Activated T-cell treated with anti-CD3 and anti-CD28 coated beads, Interleukin-2, amount 50 U/mL, for 4 hours (primary cell): ENCODE results near the gene TOP3A. TPM values are rescaled to one million over a fixed set of nuclear protein-coding genes. Genes with fewer than 3 reads are reported as not detected.
"Not testable (repeated sequence)": the region's sequence is repeated elsewhere in the genome, so short reads cannot be mapped to it uniquely, and the experiment has no call there.

Source experiments
- ATAC-seq, 2 donors: fragments of 200-7000 bp; cut with Tn5 transposase; one replicate each; pipeline ENCODE4 v1.10.0; 2021
- DNase-seq: peaks from one replicate; pipeline ENCODE4 v3.0.0-alpha.2; 2020
- H3K27me3 Mint-ChIP-seq: one replicate; pipeline ENCODE4 v1.8.0; 2021; ENCODE audit warnings: low read depth, mixed read lengths
- H3K36me3 Mint-ChIP-seq: one replicate; pipeline ENCODE4 v1.8.0; 2022; ENCODE audit warnings: mixed read lengths; ENCODE audit not compliant: insufficient read depth
- H3K4me1 Mint-ChIP-seq: one replicate; pipeline ENCODE4 v1.8.0; 2021; ENCODE audit warnings: low read depth, mixed read lengths
- H3K4me3 Mint-ChIP-seq: one replicate; pipeline ENCODE4 v1.8.0; 2021; ENCODE audit warnings: mild to moderate bottlenecking, moderate library complexity, mixed read lengths
- H3K9me3 Mint-ChIP-seq: one replicate; pipeline ENCODE4 v1.8.0; 2021; ENCODE audit warnings: mixed read lengths
- total RNA-seq, 3 donors: library from RNA; stranded (reverse); gene quantifications; one replicate each; pipeline ENCODE4 v1.2.1, GENCODE V29; 2021

The TOP3A gene
- total RNA-seq, 3 donors from 2014 or later: 76.2 to 82.7 (median 76.4) TPM

- H3K36me3 Mint-ChIP-seq: peaks cover 25% of the 10 kb centered on the region
- DNase-seq (no peak), ATAC-seq (no peak)
- H3K4me1 Mint-ChIP-seq: peaks cover 80% of the 10 kb centered on the region
- no peaks in the 10 kb centered on the region for H3K9me3 Mint-ChIP-seq
- H3K4me3 Mint-ChIP-seq: peak overlapping the region; percentile 94
- H3K27me3 Mint-ChIP-seq: no peaks in the 10 kb centered on the region
These were observed 1.2 kb upstream of the TOP3A start for GRCh38 chr17:18315961-18316360.

- Mint-ChIP-seq H3K9me3 (no peaks in the 10 kb centered on the region), H3K36me3 (peaks cover 25% of the 10 kb centered on the region), H3K27me3 (no peaks in the 10 kb centered on the region), H3K4me3 (peak overlapping the region; percentile 94), H3K4me1 (peaks cover 78% of the 10 kb centered on the region)
- peak in 1 of 2 donors; percentile 3 for ATAC-seq
- no peak for DNase-seq
These were observed 748 bp upstream of the TOP3A start for GRCh38 chr17:18315562-18315922.

- DNase-seq (peak; percentile 11), ATAC-seq (peak in 1 of 2 donors; percentile 9)
- H3K4me1 Mint-ChIP-seq: peaks cover 69% of the 10 kb centered on the region
- H3K9me3 Mint-ChIP-seq: no peaks in the 10 kb centered on the region
- no peaks in the 10 kb centered on the region for H3K27me3 Mint-ChIP-seq
- H3K36me3 Mint-ChIP-seq: peaks cover 25% of the 10 kb centered on the region
- H3K4me3 Mint-ChIP-seq: peak overlapping the region; percentile 94
These were observed 599 bp downstream of the TOP3A start for GRCh38 chr17:18314059-18314730.

GRCh38 chr17:18309202-18309601, 5.6 kb downstream of the TOP3A start:
- no peak for ATAC-seq
- no peaks in the 10 kb centered on the region for H3K27me3 Mint-ChIP-seq
- H3K4me1 Mint-ChIP-seq: peaks cover 29% of the 10 kb centered on the region
- no peak overlapping the region for H3K4me3 Mint-ChIP-seq
- H3K36me3 Mint-ChIP-seq: peaks cover 21% of the 10 kb centered on the region
- no peaks in the 10 kb centered on the region for H3K9me3 Mint-ChIP-seq
- no peak for DNase-seq

- H3K4me1 Mint-ChIP-seq, ATAC-seq, H3K4me3 Mint-ChIP-seq: not testable (repeated sequence)
These were observed 11.6 kb downstream of the TOP3A start for GRCh38 chr17:18303206-18303605.

GRCh38 chr17:18300725-18301480, 13.9 kb downstream of the TOP3A start:
- Mint-ChIP-seq H3K9me3 (no peaks in the 10 kb centered on the region), H3K36me3 (peaks cover 32% of the 10 kb centered on the region), H3K27me3 (no peaks in the 10 kb centered on the region), H3K4me3 (no peak overlapping the region), H3K4me1 (no peaks in the 10 kb centered on the region)
- DNase-seq (no peak), ATAC-seq (no peak)

More at GRCh38 chr17:18303206-18303605, 11.6 kb downstream of the TOP3A start:
- H3K27me3 Mint-ChIP-seq, DNase-seq, H3K9me3 Mint-ChIP-seq: not testable (repeated sequence)
- peaks cover 30% of the 10 kb centered on the region for H3K36me3 Mint-ChIP-seq

GRCh38 chr17:18298061-18298460, 16.7 kb downstream of the TOP3A start:
- H3K4me3 Mint-ChIP-seq, H3K9me3 Mint-ChIP-seq, H3K27me3 Mint-ChIP-seq, DNase-seq, ATAC-seq, H3K4me1 Mint-ChIP-seq: not testable (repeated sequence)
- H3K36me3 Mint-ChIP-seq: peaks cover 28% of the 10 kb centered on the region

GRCh38 chr17:18291718-18292540, 22.9 kb downstream of the TOP3A start:
- no peaks in the 10 kb centered on the region for H3K9me3 Mint-ChIP-seq
- peaks cover 32% of the 10 kb centered on the region for H3K36me3 Mint-ChIP-seq
- ATAC-seq: no peak
- no peaks in the 10 kb centered on the region for H3K27me3 Mint-ChIP-seq
- H3K4me3 Mint-ChIP-seq: no peak overlapping the region
- DNase-seq: no peak
- H3K4me1 Mint-ChIP-seq: no peaks in the 10 kb centered on the region

GRCh38 chr17:18285296-18285695, 29.5 kb downstream of the TOP3A start:
- Mint-ChIP-seq H3K27me3 (no peaks in the 10 kb centered on the region), H3K36me3 (peaks cover 45% of the 10 kb centered on the region), H3K4me1 (no peaks in the 10 kb centered on the region), H3K9me3 (no peaks in the 10 kb centered on the region), H3K4me3 (no peak overlapping the region)
- ATAC-seq (no peak), DNase-seq (no peak)

- Mint-ChIP-seq H3K9me3 (no peaks in the 10 kb centered on the region), H3K27me3 (no peaks in the 10 kb centered on the region), H3K36me3 (peaks cover 37% of the 10 kb centered on the region), H3K4me3 (no peak overlapping the region), H3K4me1 (no peaks in the 10 kb centered on the region)
- no peak for DNase-seq
- ATAC-seq: no peak
These were observed 33.0 kb downstream of the TOP3A start for GRCh38 chr17:18281788-18282187.

- no peaks in the 10 kb centered on the region for H3K27me3 Mint-ChIP-seq
- peaks cover 34% of the 10 kb centered on the region for H3K36me3 Mint-ChIP-seq
- H3K4me1 Mint-ChIP-seq: no peaks in the 10 kb centered on the region
- no peak for DNase-seq
- H3K4me3 Mint-ChIP-seq: no peak overlapping the region
- H3K9me3 Mint-ChIP-seq: no peaks in the 10 kb centered on the region
- ATAC-seq: no peak
These were observed 33.9 kb downstream of the TOP3A start for GRCh38 chr17:18280766-18281371.

- Mint-ChIP-seq H3K4me3 (no peak overlapping the region), H3K4me1 (no peaks in the 10 kb centered on the region), H3K27me3 (no peaks in the 10 kb centered on the region), H3K9me3 (no peaks in the 10 kb centered on the region), H3K36me3 (peaks cover 34% of the 10 kb centered on the region)
- no peak for DNase-seq
- ATAC-seq: no peak
These were observed 34.5 kb downstream of the TOP3A start for GRCh38 chr17:18280249-18280648.

- Mint-ChIP-seq H3K9me3 (no peaks in the 10 kb centered on the region), H3K4me1 (no peaks in the 10 kb centered on the region), H3K4me3 (no peak overlapping the region), H3K27me3 (no peaks in the 10 kb centered on the region), H3K36me3 (peaks cover 24% of the 10 kb centered on the region)
- DNase-seq (no peak), ATAC-seq (no peak)
These were observed 35.9 kb downstream of the TOP3A start for GRCh38 chr17:18278867-18279266.

- Mint-ChIP-seq H3K27me3 (no peaks in the 10 kb centered on the region), H3K36me3 (peaks cover 13% of the 10 kb centered on the region), H3K9me3 (no peaks in the 10 kb centered on the region), H3K4me1 (no peaks in the 10 kb centered on the region), H3K4me3 (no peak overlapping the region)
- ATAC-seq: no peak
- no peak for DNase-seq
These were observed 37.7 kb downstream of the TOP3A start for GRCh38 chr17:18277076-18277475.
